Middle frontal gyrus (tissue), 1 donor: ENCODE results near the gene DNAJC1.
"Not testable (repeated sequence)": the region's sequence is repeated elsewhere in the genome, so short reads cannot be mapped to it uniquely, and the experiment has no call there.

Experiments
- DNase-seq: peaks from one replicate; pipeline ENCODE4 v3.0.0-alpha.2; 2015; ENCODE audit warnings: low spot score; ENCODE audit errors: extremely low spot score

DNAJC1 gene

DNA sequence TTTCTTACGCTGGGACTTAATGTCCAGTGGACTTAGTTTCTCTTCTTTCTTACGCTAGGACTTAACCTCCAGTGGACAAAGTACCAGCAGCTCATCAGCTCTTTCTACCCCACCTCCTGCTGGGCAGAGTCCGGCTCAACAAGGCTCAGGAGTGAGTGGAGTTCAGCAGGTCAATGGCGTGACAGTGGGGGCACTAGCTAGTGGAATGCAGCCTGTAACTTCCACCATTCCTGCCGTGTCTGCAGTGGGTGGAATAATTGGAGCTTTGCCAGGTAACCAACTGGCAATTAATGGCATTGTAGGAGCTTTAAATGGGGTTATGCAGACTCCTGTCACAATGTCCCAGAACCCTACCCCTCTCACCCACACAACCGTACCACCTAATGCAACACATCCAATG lies 269.8 kb downstream of the DNAJC1 start:
- no peak for DNase-seq

DNA sequence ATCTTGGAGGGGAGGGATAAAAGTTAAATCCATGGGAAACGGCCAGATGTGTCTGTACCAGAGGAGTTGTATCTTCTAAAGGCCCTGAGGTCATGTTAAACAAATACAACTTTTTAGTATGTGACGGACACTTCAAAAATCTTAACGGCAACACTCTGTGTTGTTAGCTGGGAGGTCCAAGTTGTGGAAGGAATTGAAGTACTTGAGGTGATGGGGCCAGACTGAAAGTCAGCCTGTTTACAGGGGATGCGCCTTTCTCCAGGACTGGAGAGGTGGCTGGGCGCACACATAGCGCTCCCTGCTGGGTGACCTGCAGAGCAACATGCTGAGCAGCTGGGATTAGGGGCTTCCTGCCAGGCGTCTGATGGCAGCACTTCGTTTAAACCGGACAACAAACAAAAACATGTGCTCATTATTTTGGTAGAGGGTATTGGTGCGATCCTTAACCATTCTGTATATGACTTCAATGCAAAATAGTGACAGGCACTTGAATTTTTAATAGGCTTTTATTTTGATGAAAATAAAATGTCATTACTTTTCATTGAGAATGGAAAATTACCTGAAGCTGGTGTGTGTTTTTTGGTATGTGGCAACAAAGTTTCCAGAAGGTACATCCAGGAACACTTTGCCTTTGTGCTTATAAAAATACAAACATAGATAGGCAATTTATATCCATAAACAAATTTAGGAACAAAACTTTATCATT lies 271.3 kb downstream of the DNAJC1 start:
- peak; percentile 32 for DNase-seq

GRCh38 chr10:21728618-21729017 lies 274.9 kb downstream of the DNAJC1 start:
- no peak for DNase-seq

DNA sequence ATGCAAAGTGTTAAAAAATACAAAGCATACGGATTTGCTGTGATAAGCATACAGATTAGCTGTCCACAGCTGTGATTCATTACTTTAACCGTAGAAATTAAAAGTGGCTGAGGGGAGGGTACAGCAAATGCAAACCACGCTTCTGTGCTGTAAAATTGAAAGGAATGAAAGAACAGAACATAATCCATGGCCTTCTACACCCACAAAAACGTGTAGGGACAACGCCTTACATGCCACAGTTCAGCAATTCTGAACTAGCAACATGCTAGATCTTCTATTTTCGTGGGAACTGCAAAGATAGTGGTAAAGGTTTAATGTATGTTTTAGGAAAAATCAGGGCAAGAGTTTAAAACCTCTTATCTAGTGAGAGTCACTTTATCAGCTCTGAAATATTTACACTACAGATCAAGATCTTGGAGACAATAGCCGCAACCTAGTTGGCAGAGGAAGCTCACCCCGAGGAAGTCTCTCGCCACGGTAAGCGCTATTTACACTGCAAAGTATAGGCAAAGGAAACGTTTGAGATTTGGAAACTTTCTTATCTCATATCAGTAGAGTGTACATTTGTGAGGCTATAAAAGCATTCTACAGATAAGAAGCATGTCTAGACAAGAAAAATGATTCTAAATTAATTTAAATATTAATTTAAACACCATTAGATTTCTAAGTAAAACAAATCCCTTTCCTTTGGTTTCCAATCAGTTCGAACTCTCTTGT lies 275.9 kb downstream of the DNAJC1 start:
- no peak for DNase-seq

DNA sequence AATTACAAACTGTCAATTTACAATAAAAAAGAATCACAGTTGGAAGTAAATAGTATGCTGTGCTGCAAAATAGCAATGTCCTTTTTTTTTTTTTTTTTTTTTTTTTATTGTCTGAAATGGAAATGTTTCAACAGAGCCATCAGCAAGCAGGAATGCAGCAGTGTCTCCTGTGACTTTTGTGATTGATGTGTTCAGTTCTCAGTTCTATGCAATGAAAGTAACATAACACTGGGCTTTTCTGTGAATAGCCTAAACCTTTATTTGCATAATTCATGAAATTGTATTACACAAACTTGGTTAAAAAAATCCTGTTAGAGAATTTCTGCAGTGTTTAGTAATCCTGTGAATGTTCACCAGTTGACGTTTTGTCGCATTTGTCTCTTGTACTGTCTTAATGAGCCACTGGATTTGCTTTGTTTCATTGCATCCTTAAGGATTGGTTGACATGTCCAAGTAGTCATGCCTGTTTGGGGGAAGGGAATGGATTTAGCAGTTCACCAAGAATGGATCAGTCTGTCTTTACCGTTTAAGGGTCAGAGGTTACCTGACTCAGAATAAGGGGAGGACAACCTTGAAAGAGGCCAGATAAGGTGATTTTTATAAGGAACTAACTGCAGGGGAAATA lies 276.8 kb downstream of the DNAJC1 start:
- no peak for DNase-seq

- DNase-seq, result peak; percentile 83
Observed at GRCh38 chr10:21724687-21725367, 278.7 kb downstream of the DNAJC1 start.

- no peak for DNase-seq
Observed at GRCh38 chr10:21724020-21724589, 279.4 kb downstream of the DNAJC1 start.

GRCh38 chr10:21722209-21722608 lies 281.3 kb downstream of the DNAJC1 start:
- DNase-seq, result no peak

DNA sequence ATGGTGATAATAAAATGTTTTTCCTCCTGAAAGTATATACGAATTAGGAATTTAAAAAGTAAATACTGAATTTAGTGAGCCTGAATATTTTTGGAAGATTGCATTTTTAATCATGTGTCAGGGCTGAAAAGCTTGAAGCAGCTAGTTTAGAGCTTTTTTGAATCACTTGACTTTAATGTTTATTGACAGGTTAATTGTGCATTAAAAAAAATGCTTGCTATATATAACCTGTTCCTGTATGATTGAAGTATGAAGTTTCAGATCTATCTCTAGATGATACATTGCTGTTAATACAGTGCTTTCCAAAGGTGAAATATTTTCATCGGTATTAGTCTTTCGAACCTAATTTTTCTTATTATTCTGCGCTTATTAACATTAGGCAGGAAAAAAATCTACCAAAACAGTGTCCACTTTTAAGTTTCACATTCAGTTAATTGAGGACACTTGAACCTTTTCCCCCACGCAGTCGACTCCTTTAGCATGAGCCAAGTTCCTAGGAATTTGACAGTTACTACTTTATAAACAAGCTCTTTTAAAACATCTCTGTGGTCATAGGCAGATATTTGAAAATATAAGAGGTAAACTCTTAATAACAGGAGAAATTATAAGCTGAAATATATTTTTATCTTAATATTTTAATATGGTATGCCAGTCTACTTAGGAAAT lies 282.4 kb downstream of the DNAJC1 start:
- DNase-seq, result no peak

DNA sequence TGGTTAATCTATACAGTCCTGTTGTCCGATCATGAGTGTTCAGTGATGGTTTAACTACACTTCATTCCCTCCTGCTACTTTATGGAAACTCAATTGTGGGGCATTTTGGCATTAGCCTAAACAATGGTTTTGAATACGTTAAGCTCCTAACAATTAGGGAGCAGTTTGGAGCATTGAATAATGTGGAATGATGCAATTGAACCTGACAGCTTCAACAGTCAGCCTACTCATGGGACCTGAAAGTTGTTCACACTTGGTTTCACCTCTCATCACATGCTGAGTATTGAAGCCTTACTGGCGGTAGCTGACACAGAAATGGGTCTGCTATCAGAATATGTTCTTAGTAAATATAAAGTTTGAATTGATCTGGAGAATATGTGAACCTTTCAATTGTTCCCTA lies 283.4 kb downstream of the DNAJC1 start:
- DNase-seq, result no peak

DNA sequence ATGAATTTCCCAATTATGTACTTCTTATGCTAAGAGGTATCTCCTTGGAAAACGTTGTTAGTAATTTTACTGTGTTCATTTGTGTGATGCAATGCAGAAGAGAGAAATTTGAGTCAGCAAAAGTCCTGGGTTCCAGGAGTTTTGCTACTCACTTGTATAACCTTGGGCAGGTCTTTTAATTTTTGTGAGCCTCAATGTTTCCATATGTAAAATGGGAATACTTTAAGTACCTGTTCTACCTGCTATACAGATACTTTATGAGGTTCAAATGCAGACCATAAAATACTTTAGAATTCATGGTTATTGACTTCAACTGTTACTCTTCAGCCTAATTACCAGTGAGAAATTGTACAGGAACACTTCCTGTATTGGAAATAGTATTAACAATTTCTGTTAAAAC lies 284.0 kb downstream of the DNAJC1 start:
- DNase-seq, result no peak

- DNase-seq, result not testable (repeated sequence)
Observed at GRCh38 chr10:21717437-21718054, 286.0 kb downstream of the DNAJC1 start.

DNA sequence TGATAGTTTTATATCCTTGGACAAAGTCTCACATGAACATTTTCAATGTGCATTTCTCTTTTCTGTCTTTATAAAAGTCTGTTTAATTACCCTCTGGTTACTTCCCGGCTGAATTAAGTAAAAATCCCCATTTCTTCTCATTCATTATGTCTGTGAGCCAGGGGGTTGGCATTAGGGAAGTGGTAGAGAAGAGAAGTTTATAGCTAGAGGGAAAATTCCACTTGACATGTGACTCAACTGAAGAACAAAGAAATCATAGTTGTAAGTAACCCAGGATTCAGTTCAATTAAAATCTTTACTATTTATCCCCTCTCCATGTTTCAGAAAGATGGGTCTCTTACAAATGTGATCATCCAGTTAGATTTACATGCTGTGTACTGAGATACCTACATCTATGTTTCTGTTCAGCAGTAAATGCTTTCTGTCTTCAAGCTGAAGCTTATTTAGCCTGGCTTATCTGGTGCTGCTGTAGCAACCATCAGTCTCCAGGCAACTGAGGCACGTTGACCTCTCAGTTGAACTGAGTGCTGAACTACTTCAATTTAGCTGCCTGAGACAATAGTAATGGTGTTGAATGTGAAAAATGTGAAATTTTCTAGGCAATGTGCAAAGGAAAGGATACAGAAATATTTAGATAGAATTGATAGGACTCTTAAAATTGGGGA lies 287.9 kb downstream of the DNAJC1 start:
- no peak for DNase-seq

- DNase-seq, result no peak
Observed at GRCh38 chr10:21712975-21713374, 290.6 kb downstream of the DNAJC1 start.

GRCh38 chr10:21707498-21707897 lies 296.0 kb downstream of the DNAJC1 start:
- no peak for DNase-seq
